Femur (tissue), 1 donor: Measurements from ENCODE around the gene MYMK.

Source experiments
- DNase-seq: peaks from one replicate; pipeline ENCODE4 v3.0.0-alpha.2; 2017

Gene MYMK

DNA sequence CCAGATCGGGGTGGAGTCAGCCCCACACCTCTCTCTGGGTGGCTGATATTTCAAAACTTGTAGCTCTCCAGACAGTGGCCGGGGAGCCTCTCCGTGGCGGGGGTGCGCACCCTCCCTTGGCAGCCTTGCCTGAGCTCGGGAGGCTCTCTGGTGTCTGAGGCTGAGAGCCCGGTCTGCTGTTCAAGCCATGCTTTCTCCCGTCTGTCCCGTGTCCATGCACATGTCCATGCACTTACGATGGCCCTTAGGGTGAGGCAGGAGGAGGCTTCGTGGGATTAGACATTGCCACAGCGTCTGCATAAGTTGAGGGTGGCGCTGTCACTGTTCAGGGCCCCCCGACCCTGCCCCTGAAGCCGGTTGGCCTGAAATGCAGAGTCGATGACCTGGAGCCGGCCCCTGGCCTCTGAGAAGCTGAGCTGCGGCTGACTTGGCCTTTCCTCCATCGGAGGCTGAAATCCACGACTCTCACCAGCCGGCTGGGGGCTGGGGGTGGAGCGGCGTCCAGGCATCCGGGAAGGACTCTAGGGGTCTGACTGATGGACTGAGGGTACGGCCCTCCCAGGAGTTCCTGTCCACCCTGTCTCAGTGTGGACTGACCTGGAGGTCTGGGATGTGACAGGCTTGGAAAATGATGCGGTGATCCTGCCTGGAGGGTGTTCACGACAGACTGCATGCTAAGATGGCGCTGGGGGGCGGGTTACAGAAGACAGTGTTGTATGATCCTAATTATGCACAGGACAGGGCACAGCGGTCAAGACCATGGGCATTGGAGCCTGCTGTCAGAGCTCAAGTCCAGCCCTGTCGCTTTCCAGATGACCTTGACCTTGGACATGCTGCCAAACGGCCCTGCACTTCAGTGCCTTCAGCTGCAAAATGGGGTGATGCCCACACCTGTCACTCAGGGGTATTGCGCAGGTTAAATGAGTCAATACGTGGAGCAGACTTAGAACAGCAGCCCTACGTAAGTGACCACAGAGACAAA lies 27.6 kb downstream of the MYMK start:
- DNase-seq = no peak

DNA sequence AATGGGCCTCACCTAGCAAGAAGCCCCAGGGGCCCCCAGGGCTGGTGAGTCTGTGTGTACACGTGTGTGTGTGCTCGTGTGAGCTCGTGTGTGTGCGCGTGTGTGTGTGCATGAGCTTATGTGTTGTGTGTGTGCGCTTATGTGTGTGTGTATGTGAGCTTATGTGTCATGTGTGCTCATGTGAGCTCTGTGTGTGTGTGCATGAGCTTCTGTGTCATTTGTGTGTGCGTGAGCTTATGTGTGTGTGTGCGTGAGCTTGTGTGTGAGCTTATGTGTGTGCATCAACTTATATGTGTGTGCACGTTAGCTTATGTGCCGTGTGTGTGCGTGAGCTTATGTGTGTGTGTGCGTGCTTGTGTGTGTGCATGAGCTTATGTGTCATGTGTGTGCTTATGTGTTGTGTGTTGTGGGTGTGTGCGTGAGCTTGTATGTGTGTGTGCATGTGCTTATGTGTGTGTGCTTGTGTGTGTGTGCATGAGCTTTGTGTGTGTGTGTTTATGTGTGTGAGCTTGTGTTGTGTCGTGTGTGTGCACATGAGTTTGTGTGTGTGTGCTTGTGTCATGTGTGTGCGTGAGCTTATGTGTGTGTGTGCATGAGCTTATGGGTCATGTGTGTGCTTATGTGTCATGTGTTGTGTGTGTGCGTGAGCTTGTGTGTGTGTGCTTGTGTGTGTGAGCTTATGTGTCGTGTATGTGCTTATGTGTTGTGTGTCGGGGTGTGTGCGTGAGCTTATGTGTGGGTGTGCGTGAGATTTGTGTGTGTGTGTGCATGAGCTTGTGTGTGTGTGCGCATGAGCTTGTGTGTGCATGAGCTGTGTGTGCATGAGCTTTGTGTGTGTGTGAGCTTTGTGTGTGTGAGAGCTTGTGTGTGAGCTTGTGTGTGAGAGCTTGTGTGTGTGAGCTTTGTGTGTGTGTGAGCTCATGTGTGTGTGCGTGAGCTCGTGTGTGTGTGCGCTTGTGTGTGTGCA lies 29.1 kb downstream of the MYMK start:
- DNase-seq = no peak

DNA sequence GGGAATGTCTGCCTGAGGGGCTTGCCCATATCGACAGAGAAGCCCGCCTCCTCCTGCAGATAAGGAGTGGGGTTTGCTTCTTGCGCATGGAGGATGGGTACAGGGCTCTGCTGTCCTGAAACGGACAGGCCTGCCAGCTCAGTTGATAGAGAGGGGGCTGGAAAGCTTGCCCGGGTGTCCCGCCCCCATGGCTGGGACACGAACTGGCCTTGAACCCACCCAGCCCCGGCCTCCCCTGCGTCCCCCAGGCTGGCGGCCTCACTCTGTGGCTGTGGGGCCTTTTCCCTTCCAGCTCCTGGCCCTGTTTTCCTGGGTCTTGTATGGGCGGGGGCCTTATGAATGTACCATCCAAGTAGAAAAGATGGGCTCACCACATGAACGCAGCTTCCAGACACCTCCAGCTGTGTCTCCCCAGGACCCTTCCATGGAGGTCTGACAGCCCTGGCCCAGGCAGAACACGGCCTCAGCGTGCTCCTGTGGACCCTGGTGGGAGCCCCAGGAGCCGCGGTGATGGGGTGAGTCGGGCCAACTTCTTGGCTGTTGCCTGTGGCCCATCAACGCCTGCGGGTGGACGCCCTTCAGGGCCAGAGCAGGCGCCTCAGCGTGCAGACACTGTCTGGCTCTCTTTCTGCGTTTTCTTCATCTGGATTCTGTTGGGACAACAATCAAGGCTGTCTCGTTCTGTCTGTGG lies 30.0 kb downstream of the MYMK start:
- no peak for DNase-seq

DNA sequence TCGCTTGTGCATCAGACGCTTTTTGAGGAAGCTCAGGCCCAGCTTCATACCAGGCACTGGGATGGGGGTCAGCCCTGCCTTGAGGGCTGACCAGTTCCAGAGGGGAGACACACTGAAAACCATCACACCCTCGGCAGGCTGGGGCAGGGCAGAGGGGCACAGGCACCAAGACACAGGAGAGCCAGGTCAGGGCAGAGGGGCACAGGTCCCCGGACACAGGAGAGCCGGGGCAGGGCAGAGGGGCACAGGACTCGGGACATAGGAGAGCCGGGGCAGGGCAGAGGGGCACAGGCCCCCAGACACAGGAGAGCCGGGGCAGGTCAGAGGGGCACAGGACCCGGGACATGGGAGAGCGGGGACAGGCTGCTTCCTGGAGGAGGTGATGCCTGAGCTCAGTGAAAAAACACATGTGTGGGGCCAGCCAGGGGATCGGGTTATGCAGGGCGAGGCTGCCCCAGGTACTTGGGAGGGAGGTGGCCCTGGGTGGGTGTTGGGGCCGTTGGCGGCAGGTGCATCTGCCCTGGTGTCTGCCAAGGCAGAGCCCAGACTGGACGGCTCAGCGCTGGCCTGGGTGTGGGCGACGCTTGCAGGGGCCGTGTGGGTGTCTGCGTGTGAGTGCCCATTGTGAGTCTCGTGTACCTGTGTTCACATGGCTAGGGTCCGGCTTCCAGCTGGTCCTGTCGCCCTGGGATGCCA lies 30.8 kb downstream of the MYMK start:
- no peak for DNase-seq

DNA sequence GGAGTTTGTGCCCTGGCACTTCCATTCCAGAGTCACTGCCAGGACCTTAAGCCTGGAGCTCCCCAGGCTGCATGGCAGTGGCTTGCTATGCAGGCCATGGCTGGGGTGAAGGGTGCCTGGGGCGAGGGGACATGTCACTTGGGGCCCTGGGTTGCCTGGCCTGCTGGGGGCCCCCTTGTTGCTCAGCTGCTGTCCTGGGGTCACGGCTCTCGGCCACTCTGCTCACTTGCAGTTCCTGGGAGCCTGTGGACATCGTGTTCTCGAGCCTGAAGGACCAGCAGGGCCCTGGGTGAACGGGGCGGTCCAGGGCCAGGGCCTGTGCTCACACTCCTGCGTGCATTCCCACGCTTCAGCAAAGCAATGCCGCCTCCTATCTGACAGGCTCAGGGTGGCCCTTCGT lies 31.3 kb downstream of the MYMK start:
- DNase-seq = no peak

DNA sequence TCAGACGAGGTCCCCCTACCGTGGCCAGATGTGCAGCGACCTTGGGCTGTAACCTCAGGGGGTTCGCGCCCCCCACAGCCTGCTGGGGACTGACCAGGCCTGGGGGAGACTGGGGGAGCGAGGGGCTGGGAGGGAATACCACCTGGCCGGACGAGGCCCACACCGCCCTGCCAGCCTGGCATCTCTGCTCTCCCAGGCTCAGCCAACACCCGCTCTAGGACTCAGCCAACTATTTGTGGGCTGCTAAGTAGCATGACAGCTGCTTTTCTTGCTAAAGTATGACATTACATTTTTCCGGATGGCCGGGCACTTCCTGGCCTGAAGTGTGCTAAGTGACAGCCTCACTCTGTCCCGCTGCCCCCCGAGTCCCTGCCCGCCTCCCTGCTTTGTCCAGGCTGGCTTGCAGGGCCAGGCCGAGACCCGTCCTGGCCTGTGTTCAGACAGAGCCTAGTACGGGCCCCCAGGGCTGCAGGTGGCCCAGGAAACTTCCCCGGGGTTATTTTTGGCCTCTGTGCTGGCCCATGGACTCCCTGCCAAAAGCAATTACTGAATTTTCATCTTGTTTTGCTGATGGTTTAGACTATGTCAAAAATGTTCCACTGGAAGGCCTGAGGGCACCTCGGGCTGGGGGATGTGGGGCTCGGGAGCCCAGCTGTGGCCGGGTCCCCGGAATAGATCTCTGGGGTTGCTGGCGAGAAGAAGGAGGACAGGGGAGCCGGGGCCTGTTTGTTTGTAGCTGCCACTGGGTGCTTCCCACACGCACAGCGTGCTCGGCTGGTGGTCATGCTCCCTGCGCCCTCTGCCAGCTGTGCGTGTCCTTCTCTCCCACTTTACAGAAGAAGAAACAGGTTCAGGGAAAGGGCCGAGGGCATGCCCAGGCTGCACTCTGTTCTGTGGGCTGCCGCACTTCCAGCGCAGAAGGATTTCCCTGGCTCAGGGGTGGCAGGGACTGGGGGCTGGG lies 32.4 kb downstream of the MYMK start:
- peak; percentile 82 for DNase-seq

DNA sequence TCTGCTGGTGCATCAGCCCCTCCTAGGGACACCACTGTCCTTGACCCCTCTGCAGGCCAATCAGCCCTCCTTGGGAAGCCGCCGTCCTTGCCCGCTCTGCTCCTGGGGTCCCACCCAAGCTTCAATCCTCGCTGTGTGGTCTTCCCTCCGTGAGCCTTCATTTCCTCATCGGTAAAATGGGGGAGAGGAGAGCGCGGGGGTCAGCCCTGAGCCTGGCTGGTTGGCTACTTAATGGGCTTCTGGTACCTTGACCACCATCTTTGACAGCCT lies 33.2 kb downstream of the MYMK start:
- DNase-seq = no peak

DNA sequence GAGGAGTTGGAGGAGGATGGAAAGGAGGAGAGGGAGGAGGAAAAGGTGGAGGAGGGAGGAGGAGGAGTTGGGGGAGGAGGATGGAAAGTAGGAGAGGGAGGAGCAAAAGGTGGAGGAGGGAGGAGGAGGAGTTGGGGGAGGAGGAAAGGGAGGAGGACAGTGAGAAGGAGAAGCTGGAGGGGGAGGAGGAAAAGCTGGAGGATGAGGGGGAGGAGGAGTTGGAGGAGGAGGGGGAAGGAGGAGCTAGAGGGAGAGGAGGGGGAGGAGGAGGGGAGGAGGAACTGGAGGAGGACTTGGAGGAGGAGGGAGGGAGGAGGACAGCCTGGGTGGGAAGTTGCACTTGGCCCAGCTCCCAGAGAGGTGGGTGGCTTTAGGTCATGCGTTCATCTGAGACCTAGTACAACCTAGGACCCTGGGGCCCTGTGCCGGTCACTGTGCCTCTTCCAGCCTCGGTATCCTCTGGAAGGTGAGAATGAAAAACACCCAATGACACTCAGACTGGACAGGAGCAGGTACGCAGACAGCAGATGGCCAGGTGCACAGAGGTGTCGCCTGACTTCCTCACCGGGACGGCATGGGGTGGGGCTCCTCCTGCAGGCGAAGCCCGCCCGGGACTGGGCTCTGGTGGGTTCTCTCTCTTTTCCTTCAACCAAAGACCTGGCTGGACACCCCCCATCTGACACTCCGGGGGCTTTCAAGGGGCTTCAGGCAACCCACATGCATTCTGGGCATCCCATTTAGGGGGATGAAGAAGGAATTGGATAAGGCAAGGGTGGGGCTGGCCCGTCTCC lies 33.7 kb downstream of the MYMK start:
- DNase-seq = no peak

DNA sequence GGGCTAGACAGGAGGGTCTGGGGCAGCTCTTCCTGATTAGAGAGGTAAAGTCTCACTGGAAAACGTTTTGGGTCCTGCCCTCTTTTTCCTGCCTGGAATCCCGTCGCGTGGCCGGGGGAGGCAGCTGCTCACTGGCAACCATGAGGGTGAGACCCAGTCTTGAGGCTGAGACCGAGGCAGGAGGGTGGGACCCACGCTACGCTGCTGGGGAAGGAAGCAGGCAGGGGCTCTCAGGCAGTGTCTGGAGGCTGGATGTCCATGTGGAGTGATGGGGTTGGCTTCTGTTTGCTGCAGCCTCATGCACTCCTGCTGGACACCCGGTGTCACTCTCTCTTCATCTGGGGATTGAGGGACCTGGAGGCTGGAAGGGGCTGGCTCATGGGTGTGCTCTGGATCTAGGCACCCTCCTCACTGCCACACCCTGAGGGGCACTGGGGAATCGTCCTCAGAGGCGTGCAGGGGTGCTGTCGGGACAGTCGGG lies 34.5 kb downstream of the MYMK start:
- DNase-seq = no peak

DNA sequence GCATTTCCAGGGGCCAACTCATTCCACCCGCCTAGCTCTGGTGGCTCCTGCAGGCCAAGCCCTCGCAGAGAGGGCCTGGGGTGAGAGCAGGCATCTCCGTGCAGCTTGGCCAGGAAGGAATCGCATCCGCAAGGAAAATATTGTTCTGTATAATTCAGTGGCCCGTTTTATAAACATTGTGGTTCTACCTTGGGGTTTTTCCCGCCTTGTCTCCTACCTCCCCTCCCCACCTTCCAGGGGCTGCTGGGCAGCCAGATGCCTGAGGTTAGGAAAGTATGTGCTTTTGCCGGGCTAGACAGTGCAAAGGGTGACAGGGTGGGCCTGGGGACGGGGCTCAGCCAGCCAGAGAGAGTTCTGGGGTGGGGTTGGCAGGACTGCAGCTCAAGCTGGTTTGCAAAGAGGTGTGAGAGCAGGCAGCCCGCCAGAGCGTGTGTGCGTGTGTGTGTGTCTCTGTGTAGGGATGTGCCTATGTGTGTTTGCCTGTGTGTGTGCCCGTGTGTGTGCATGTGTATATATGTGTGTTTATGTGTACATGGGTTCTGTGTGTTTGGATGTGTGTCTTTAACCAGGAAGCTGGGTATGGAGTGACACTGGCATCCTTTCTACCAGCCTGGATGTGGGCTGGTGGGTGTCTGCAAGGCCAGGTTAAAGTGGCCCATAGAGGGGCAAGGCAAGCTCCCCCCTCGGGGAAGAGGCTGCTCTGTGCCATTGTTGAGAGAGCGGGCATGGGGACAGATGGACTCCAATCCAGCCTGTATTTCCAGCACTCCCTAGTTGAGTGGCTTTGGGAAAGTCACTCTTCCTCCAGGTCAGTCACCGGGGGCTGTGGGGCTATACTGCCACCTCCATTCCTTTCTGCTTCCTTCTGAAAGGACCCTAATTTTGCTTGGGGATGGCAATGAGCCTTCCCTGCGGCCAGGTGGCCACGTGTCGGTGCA lies 35.2 kb downstream of the MYMK start:
- DNase-seq = no peak

DNA sequence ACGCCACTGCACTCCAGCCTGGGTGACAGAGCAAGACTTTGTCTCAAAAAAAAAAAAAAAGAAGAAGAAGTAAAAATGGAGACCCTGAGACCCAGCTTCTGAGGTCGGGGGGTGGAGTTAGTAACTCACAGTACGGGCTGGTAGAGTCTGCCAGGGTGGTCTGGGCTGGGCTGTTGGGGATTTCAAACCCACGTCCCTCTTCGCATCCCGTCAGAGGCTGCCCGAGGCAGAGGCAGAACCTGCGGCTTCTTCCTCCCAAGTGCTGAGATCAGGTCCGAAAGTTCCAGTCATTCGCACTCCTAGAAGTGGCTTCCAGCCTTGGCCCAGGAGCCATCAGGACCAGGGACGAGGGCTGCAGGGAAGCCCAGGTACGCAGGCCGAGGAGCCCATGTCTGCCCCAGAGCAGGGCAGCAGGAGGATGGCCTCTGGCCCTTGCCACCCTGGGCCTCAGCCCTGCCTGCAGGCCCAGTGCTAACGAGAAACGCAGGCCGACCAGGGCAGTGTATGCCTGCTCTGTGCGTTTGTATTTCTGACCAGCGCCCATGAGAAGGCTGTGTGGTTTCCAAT lies 36.0 kb downstream of the MYMK start:
- no peak for DNase-seq

DNA sequence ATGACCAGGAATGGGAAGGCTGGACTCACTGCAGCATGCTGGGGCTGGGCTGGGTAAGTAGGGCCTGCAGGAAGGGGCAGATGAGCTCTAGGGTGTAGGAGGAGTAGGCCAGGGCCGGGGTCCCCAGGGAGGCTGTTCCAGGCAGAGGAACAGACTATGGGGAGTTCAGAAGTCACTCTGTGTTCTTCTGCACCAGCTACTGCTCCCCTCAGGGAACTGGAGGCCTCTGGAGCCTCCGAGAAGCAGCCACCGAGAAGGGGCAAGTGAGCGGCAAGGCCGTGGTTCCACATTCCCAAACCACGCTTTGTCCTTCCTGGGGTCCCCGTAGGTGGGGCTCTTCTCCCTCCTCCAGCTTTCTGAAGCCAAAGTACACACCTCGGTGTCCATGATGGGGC lies 37.4 kb downstream of the MYMK start:
- DNase-seq = no peak

DNA sequence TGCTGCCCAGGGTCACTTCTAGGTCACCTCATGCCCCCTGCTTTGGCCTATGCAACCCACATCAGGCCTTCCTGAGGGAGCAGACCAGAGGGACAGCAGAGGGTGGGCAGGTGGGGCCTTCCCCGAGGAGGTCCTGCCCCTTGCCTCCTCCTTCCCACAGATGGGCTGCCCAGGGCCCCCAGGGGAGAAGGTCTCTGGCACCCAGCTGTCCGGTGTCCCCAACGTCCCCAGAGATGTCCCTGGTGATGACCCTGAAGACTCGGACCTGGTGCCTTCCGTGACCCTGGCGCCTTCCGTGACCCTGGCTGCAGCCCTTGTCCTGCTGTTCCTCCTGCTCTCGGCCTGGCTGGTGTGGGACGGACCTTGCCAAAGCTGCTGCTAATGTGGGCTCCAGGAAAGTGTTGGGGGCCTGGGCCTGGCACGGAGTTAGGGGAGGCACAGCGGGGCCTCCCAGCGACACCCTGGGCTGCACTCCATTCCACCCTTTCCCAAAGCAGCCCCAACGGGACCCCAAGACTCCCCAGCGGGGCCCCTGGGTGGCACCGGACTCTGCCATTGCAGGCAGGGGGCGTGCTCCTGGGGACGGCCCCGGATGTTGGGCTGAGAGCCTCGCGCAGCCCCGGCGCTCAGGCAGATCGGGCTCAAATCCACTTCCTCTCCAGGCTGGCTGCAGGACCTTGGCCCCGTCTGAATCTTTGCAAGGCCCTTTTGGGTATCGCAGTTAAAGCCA lies 39.1 kb downstream of the MYMK start:
- DNase-seq = no peak

DNA sequence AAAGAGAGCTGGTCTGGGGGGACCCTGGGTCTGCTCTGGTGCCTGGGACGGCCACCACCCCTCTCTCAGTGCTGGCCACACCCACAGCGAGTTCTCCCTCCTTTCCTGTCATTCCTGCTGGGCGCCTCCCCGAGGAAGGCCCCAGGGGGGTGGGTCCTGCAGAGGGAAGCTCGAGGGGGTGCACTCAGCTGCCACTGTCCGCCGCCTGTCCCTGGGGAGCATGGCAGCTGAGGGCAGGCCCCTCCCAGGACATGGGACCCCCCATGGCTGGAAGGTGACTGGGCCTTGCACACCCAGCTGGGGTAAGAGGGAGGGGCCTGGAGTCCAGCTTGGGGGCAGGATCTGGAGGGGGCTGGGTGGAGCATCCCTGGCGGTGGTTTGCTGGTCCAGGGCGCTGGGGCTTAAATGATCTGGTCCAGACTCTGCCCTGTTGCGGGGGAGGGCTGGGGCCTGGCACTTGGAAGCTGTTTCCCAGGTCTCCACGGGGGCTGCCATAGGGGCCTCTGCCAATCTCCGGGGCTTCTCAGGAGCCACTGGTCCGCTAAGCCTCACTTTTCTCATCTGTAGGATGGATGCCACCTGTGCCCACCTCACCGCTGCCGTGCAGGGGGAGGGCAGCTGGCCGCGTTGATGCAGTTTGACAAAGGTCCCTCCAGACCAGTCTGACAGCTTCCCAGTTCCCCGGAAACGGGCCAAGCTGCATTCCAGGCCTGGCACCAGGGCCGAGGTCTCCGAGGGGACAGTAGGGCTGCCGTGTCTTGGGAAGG lies 39.9 kb downstream of the MYMK start:
- DNase-seq = no peak

DNA sequence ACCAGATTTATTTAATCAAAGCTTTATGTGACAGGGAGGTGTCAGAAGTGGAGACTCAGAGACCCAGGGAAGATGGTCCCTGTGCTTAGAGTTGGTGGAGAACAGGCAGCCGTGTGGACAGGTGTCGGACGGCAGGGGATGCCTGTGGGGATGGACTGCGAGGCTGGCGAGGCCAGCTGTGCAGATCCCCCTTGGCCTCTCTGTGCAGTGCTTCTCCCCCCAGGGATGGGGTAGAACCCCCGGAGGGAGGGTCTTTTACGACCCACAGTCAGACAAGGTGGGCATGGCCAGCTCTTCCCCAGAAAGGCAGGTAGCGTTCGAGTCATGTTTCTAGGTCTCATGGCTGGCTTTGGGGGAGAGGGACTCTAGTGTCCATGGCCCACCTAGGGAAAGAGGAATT lies 41.1 kb downstream of the MYMK start:
- no peak for DNase-seq

DNA sequence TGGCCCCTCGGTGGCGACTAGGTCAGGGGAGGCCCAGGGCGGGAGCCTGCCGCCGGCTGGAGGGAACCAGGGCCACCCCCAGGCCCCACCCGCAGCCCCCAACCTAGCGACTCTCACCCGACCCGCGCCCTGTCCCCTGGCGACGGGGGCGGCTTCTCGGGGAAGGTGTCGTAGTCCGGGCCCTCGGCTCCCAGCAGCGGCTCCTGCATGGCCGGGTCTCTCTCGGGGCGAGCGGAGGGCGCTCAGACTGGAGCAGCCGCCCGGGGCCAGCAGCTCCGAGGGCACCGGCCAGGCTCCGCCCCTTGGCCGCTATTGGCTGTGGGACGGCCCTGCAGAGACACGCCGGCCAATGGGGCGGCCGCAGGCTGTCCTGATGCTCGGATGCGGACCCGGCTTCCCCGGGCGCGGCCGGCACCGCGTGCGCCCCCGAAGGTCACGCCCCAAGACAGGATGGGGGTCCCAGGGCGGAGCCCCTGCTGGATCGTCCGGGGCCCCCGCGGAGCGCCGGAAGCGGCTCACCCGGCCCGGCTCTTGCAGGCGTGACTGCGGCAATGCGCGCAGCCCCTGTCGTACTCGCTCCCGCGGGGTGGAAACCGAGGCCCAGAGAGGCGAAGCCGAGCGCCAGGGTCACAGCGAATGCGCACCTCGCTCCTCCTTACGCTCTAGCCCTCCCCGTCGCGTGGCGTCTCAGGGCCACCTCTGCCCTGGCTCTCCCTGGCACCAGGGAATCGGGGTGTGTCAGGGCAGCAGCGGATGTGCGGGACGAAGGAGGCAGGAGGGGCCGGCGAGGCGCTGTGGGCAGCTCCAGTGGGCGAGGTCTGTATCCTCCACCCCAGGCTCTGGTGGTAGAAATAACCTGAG lies 45.7 kb downstream of the MYMK start, which contains the start of gene SLC2A6:
Gene SLC2A6 (minus strand): TSS at position 249 of the 861 bp plus-strand sequence. CDS start 40 bp downstream, at position 209.
- peak; percentile 89 for DNase-seq
